ENCODE measurements around the gene KCNH4.
A peak's percentile ranks its signal among the peaks of the same experiment; 100 is the strongest.
"Not testable (repeated sequence)": the region's sequence is repeated elsewhere in the genome, so short reads cannot be mapped to it uniquely, and the experiment has no call there.

The KCNH4 gene

DNA sequence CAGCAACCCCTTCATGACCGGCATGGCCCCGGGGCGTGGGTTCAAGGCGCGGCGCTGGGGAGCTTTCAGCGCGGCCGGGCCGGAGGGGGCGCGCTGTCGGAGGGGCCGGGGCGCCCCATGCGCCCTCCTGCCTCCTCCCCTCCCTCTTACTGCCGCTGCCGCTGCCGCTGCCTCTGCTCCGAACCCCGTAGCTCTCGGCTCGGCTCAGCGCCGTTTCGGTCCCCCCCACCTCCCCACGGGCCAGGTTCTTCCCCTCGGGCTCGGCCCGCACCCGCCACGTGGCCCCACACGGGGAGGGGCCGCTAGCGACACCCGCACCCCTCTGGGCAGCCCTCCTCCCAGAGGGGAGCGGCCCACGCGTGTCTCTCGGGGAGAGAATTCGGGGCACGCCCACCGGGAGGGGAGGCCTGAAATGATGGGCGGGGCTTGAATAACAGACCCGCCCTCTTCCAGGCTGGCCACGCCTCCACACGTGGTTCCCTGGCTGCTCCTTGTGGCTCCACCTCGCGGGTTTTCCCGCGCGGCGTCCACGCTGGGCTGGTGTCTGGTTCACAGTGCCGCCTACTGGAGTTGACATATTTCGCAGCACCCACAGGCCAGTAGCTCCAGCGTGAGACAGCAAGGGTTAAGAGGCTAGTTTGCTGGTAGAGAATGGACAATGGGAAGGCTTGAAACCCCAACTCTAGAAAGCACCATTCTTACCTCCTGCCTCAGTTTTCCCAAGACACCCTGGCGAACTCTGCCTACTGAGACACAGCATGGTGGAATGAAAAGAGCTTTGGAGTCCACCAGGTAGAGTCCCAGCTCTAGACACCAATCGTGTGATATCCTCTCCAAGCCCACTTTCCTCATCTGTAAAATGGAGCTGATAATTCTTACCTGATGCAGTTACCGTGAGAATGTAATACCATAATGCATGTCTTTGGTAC is at the start of gene KCNH4:
TSS of gene KCNH4 (minus strand) at position 221 of the 929 bp plus-strand sequence. CDS start at position 24, 197 bp downstream.
- peak; percentile 85 for DNase-seq (ENCODE audit: low read depth in 2 of 2)

DNA sequence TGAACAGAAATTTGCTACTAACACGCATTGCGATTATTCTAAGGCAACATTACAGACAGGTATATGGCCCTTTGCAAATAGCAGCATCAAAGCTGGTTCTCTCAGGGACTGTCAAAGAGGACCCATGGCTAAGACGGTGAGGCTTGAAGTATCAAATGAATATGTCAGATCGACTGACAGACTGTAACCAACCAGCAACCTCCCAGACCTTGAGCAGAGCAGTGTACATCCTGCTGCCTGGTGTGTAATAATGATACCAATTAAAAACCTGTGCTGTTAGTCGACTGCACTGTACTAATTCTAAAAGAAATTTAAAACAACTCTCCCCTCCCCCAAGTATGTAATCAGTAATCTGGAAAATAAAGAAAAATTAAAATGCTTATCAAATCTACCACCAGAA is 49.3 kb upstream of the KCNH4 start:
- no peak for DNase-seq (ENCODE audit: low read depth in 2 of 2)

DNA sequence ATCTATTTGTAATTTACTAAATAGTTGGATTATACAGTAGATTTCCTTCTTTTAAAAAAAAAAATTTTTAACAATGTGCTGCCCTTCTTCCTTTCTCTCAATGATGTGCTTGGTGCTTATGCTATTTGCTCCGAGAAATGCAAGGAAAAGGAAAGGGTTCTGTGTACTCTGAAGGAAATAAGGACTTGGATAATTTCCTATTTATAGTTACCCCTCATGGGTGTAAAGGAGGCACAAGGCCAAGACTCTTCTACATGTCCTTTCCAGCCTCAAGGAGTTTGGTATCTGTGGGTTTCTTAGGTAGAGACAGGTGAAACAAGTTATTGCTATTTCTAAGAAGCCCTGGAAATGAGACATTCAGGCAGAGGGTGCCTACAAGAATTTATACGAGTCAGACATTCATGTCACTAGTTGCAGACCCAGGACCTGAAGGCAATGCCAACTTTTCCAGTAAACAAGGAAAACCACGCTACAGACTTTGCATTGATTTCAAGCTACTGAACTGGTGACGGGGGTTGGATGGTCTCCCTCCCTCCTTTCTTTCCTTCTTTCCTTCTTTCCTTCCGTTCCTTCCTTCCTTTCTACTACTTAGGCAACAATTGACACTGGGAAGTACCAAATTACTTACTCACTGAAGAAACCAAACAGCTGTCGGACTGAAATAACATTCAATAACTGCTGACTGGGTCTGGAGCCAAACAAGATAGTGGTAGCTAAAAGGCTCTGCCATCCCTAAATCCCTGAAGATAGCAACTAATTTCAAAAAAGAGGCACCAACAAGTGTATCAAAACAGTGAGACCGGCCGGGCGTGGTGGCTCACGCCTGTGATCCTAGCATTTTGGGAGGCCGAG is 47.1 kb upstream of the KCNH4 start:
- DNase-seq (ENCODE audit: low read depth in 2 of 2) = no peak

DNA sequence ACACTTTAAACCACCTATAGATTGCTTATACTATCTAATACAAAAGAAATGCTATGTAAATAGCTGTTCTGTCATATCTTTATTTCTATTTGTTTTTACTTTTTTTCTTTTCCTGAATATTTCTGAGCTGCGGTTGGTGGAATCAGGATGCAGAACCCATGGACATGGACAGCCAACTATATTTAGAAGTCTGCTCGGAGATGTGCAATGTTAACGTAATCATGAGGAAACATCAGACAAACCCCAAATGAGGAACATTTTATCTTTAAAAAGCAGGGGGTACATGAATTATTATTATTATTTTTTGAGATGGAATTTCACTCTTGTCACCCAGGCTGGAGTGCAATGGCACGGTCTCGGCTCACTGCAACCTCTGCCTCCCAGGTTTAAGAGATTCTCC is 44.7 kb upstream of the KCNH4 start:
- no peak for DNase-seq (ENCODE audit: low read depth in 2 of 2)

DNA sequence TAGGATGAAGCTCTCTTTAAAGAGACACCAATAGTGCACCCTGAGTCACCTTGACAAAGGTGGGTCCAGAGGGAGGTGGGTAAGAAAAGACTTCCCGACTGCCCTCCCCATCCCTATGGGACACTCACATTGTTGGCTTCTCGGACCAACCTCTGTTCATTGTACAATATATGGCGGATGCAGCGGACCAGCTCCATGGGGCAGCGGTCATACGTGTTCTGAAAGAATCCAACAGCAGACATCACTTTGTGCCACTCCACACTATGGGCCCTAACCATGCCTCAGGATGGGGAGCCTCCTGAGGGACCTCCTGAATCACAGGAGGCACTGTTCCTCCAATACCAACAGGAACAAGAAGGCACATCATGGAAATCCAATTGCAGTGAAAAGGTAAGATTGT is 43.7 kb upstream of the KCNH4 start:
- DNase-seq (ENCODE audit: low read depth in 2 of 2) = no peak

DNA sequence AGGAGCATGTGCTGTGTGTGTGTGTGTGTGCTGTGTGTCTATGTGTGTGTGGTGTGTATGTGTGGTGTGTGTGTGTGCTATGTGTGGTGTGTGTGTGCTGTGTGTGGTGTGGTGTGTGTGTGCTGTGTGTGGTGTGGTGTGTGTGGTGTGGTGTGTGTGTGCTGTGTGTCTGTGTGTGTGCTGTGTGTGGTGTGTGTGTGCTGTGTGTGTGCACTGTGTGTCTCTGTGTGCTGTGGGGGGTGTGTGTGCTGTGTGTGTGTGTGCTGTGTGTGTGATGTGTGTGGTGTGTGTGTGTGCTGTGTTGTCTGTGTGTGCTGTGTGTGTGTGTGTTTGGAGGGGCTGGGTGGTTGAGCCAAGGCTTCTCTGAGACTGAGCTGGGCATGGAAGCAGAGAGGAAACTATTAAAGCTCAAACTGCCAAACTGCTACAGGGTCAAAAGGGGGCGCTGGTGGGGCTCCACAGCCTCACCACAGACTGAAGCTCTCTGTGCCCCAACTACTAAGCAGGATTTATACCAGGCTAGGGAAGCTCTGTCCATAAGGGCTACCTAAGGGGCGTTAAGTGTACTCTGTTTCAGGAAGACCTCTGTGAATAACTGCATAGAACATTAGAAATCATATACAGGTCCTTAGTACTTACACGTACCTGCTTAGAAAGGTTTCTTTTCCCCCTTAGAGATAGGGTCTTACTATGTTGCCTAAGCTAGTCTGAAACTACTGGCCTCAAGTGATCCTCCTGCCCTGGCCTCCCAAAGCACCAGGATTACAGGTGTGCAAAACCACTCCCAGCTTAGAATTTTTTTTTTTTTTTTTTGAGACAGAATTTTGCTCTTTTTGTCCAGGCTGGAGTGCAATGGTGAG is 41.2 kb upstream of the KCNH4 start:
- DNase-seq (ENCODE audit: low read depth in 2 of 2) = peak; percentile 20 to 35

DNA sequence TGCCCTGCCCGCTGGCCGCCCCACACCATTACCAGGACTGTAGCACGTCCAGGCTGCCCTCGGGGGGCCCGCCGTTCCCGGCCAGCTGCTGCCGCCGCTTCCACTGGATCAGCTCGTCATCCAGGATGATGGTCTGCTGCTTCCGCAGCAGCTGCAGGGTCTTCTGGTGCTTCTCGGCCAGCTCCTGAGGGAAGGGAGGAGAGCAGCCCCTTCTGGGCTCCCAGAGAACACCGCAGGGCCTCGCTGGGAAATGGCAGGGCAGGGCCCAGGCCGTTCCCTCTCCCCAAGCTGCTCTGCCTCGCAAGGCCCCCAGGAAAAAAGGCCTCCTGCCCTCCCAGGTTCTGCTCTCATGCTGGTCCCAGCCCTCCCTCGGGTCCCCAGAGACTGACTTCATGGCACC is 38.3 kb upstream of the KCNH4 start:
- not testable (repeated sequence) for DNase-seq (ENCODE audit: low read depth in 2 of 2)

DNA sequence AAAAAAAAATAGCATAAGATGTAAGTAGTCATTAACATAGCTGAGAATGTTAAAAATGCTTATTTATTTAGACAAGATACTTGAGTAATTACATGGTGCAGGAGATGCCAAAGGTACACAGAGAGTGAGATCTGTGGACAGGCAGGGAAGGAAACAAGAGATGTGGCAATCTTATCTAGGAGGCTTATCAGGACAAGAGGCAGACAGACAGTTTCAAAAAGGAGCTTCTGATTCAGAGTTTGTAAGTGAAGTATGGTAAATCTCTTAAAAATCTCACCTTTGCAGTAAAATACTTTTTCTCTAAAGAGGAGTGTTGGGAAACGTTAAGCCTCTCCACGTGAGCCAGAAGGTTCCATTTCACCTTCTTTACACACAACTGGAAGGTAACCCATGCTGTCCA is 33.2 kb upstream of the KCNH4 start:
- DNase-seq (ENCODE audit: low read depth in 2 of 2) = no peak

DNA sequence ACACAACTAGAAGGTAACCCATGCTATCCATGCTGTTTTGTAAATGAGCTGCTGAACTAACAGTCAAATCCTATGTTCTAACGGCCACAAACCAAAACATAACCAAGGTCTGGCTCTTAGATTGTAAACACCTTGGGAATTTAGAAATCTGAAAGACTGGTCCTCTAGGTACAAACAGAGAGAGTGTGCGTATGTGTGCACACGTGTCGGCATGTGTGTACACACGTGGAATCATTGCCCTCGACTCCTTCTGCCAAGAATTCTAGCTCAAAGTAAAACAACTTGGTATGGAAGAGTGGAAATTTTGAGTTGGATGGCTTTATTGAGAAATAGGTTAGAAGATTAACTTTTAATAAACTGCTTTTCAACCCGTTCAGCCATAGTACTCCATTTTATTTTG is 31.4 kb upstream of the KCNH4 start:
- DNase-seq (ENCODE audit: low read depth in 2 of 2) = no peak

DNA sequence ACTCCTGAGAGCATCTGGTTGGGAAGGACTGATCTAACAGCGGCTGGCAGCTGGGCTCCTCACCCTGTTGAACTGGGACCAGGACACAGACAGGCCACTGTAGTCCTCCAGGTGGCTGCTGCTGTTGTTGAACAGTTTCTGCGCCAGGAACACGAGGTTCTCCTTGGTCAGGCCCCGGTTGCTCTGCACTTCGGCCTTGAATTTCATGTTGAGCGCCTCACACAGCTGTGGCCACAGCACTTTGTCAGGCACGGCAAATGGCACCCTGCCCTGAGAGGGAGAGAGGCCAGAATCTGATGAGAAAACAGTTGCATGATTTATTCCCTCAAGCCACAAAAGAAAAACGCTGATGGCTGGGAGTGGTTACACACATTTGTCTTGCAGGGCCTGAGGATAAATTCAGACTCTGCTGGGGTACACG is 31.0 kb upstream of the KCNH4 start:
- not testable (repeated sequence) for DNase-seq (ENCODE audit: low read depth in 2 of 2)

DNA sequence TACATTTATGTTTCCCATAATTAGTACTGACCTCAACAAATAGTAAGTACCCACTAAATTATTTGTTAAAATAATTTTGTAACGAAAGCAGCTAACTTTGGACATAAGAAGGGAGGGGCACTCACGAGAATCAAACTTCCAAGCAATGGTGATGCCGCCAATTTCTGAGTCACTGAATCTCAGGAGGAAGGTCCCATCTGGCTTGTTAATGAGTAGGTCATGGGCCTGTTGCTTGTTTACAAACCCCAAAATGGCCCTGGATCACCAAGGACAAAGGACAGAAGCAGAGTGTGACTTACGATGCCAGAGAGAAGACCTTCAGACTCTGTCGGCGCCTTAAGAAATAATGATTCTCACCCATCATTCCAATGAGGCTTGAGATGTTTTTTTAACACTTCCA is 29.1 kb upstream of the KCNH4 start:
- no peak for DNase-seq (ENCODE audit: low read depth in 2 of 2)

DNA sequence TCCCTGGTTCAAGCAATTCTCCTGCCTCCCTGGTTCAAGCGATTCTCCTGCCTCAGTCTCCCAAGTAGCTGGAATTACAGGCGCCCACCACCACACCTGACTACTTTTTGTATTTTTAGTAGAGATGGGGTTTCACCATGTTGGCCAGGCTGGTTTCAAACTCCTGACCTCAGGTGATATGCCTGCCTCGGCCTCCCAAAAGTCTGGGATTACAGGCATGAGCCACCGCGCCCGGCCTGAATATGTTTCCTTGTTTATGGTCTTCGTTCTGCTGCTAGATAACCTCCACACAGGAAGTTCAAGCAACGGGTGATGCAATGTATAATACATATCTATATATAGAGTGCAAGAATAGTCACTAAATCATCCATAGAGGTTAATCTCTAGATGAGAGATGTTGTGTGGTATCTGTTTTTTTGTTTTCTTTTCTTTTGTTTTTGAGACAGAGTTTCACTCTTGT is 25.2 kb upstream of the KCNH4 start:
- DNase-seq (ENCODE audit: low read depth in 2 of 2) = not testable (repeated sequence)

DNA sequence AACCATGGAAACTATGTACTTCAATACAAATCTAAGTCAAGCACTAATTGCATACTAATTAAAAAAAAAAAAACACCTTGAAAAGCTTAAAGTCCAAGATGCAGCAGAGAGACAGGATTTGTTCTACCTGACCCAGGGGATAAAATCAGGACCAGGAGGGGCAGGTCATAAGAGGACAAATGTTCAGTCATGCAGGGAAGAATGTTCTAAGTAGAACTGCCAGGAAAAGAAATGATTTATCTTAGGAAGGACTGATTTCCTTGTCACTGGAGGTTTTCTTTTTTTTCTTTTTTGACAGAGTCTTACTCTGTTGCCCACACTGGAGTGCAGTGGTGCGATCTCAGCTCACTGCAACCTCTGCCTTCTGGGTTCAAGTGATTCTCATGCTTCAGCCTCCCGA is 22.4 kb upstream of the KCNH4 start:
- DNase-seq (ENCODE audit: low read depth in 2 of 2) = no peak

DNA sequence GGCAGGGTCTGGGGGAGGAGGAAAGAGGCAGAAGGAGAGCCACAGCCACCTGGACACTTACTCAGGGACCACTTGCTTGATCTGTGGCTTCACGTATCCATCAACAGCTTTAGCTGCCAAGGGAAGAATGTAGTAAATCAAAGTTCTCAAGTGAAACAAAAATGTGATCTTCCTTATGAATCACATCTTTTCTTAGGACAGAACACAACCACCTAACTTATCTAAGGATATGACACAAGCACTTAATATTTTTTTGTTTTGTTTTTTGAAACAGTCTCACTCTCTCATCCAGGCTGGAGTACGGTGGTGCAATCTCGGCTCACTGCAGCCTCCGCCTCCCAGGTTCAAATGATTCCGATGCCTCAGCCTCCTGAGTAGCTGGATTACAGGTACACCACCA is 21.8 kb upstream of the KCNH4 start:
- DNase-seq (ENCODE audit: low read depth in 2 of 2) = no peak

DNA sequence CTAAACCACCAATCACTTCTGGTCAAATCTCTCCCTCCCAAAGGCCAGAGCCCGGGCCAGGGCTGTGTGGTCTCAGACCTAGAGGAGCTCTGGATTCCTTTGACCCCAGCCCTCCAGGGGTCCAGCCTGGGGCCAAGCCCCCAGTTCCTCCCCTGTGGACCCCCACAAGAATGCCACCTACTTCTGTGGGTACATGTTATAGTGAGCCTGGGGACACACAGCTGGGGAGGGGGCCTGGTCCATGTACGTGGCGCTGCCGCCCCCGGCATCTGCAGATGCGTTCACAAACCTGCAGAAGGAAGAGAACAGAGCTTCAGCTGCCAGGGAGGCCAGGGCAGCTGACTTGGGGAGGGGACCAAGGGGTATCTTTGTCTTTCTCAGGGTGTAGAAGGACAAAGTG is 21.2 kb upstream of the KCNH4 start:
- no peak for DNase-seq (ENCODE audit: low read depth in 2 of 2)

DNA sequence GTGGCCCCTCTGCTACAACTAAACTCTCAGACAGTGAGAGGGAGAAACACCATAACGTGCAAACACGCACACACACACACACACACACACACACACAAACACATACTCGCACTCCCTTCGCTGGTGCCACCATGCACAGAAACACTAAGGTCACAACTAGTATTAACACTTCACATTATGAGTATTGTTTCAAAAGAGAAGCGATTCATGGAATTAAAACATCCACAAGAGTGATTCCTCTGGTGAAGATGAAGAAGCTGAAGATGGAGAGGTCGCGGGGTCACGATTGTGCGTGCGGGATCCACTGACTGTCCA is 20.5 kb upstream of the KCNH4 start:
- DNase-seq (ENCODE audit: low read depth in 2 of 2) = no peak

DNA sequence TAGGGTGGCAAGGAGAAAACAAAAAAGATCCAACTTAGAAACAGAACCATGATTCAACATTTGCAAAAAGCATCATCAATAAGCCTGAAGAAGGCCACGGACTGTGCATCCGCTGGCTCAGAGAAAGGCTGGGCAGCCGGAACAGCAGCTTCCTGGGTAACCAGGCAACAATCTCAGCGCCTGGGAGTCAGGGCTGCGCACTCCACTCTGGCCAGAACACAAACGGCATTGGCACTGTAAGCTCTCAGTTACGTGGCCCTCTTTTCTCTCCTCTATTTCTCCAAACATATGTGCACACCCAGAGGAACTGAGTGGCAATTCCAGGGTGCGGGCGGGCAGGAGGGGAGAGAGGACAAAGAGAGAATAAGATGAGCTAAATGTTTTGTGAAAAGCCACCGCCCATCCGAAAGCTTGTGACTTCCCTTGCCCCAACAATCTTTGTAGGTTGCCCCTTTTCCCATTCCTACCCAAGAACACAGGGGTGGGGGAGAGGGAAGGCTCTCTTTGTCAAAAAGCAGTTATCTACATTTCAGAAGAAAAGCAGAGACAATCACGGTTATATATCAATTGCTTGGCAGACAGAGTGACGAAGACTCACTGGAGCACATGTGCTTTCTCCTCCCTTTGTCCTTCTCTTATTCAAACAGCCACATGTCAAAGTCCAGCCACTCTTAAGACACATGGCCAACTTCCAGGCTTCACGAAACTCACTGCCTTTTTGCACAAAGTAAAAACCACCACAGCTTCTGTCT is 19.9 kb upstream of the KCNH4 start:
- DNase-seq (ENCODE audit: low read depth in 2 of 2) = no peak

DNA sequence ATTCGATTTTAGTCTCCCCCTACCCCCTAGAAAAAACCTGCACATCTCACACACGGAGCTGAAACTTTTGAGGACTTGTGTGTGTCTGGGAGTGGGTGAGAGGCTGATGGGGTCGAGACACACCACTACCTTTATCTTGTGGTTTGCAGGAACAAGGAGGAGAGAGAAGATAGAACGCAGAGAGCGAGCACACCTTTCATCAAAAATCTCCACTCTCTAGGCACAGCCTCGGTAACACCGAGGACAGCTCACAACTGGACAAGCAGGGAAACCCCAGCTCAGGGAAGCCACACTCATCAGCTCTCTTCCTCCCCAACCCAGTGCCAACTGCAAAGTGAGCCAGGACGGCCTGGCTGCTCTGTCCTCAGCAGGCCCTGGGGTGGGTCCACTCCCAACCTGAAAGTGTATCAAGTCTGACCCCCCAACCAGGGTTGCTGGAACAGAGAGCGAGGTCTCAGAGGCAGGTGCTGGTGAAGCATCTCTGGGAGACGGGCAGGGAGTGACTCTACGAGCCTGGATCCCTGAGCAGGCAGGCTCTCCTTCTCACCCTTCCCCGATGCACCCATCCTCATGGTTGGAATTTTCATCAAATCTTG is 18.6 kb upstream of the KCNH4 start:
- no peak for DNase-seq (ENCODE audit: low read depth in 2 of 2)

DNA sequence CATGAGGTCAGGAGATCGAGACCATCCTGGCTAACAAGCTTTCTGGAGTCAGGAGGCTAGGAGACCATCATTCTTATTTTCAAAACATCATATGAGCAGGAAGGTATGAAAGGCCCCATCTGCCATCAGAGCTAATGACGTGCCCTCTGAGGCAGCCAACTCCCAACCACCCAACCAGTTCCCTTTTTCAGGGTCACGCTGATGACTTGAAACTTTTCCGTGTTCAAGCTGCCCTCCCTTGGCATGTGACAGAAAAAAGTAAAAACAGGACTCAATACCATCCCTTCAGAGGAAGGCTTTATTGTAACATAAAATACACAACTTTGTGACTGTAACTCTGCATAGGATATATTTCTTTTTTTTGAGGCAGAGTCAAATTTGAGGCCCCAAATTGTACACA is 18.0 kb upstream of the KCNH4 start:
- no peak for DNase-seq (ENCODE audit: low read depth in 2 of 2)

DNA sequence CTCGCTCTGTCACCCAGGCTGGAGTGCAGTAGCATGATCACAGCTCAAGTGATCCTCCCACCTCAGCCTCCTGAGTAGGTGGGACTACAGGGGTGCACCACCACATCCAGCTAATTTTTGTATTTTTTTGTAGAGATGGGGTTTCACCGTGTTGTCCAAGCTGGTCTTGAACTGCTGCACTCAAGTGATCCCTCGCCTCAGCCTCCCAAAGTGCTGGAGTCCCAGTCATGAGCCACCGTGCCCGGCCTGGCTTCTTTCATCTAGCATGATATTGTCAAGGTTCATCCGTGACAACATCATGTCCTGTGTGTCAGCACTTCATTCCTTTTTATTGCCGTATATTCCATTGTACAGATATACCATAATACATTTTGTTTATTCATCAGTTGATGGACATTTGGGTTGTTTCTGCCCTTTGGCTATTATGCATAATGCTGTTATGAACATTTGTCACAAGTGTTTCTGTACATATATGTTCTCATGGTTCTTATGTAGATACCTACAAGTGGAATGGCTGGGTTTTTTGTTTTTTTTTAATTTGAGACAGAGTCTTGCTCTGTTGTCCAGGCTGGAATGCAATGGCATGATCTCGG is 16.7 kb upstream of the KCNH4 start:
- no peak for DNase-seq (ENCODE audit: low read depth in 2 of 2)
